Prostate gland (tissue), 2 donors: ENCODE measurements around the gene WNT16.

Experiments
- CTCF ChIP-seq, 4 experiments: fragments of 200-600 bp in 2 of 4; fragments of 450-650 bp in 2 of 4; sonication (generic) in 2 of 4; IDR thresholded peaks; 1 replicate in 3 of 4; 2 replicates in 1 of 4; pipeline ENCODE4 v1.5.1; 2016 to 2019; ENCODE audit warnings: antibody characterized with exemption in 4 of 4, mild to moderate bottlenecking in 2 of 4, moderate library complexity in 2 of 4
- POLR2AphosphoS5 ChIP-seq: sonication (generic); formaldehyde crosslinking; IDR thresholded peaks from one replicate; pipeline ENCODE4 v1.6.1; 2017; ENCODE audit warnings: antibody characterized with exemption

GRCh38 chr7:121302214-121302745, 26.5 kb upstream of the WNT16 start:
- TF ChIP-seq CTCF (IDR thresholded peaks at IDR 0.05) (no peak), POLR2AphosphoS5 (no peak)
